Neural crest cell (in vitro differentiated cells): ENCODE data around the gene KRT33A. TPM values are rescaled to one million over a fixed set of nuclear protein-coding genes. Genes with fewer than 3 reads are reported as not detected.

ENCODE experiments used
- DNase-seq: peaks from one replicate; pipeline ENCODE4 v3.0.0; 2021; ENCODE audit warnings: low read depth, mixed read lengths, low spot score
- H3K27ac Mint-ChIP-seq: one replicate; pipeline ENCODE4 v1.8.0; 2021; ENCODE audit warnings: mild to moderate bottlenecking, mixed read lengths; ENCODE audit not compliant: unreplicated experiment
- H3K27me3 Mint-ChIP-seq: 2 replicates; pipeline ENCODE4 v1.8.0; 2021; ENCODE audit warnings: low read depth, mild to moderate bottlenecking, mixed read lengths
- H3K36me3 Mint-ChIP-seq: 2 replicates; pipeline ENCODE4 v1.8.0; 2021; ENCODE audit warnings: low read depth, mild to moderate bottlenecking, mixed read lengths
- H3K4me1 Mint-ChIP-seq: 2 replicates; pipeline ENCODE4 v1.8.0; 2021; ENCODE audit warnings: mixed read lengths
- H3K4me3 Mint-ChIP-seq: one replicate; pipeline ENCODE4 v1.8.0; 2021; ENCODE audit warnings: mild to moderate bottlenecking, mixed read lengths
- H3K9me3 Mint-ChIP-seq: 2 replicates; pipeline ENCODE4 v1.8.0; 2021; ENCODE audit warnings: mixed read lengths
- total RNA-seq: library from RNA; stranded (reverse); gene quantifications from 2 replicates; pipeline ENCODE4 v1.2.1, GENCODE V29; 2021
- TF ChIP-seq, protein P1 (sequence below): fragments of 200-600 bp; sonication (generic); conservative IDR thresholded peaks from 2 replicates; pipeline ENCODE4 v1.5.0; 2021; ENCODE audit warnings: antibody characterized with exemption, mild to moderate bottlenecking

The KRT33A gene
- total RNA-seq, 1 donor from 2014 or later = not detected

DNA sequence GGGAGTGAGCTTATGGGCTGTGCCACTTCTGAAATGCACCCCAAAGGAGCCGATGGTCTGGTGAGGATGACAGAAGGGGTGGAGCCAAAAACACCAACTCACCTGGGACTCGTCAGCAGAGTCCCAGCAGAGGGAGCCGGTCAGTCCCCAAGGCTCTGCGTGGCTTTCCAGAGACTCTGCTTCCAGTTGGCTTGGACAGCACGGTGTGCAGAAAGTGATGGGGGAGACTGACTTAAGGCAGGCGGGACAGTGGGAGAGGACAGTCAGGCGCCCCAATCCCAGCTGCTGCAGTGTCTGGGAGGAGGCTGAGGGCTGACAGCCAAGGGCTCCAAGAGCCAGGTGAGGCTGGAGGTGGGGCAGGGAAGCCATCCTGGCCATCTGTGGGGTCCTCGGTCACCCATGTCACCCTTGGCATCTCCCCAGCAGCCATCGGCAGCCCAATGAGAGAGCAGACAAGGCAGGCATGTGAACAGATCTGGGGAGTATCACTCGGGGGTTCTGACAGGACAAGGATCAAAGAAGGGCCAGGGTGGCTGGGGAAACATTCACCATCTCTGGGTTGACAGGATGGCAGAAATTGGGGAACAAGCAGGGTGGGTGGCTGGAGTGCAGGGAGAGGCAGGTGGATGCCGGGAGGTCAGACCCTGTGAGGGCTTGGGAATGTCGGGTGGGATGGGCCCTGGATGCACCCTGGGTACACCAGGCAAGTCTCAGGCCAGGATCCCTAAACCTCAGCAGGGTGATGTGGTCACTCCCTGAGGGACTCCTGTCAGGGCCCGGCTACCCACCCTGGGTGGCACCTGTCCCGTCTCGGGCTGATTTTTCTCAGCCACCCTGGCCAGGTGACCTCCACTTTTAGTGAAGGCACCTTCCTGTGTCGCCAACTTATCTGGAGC is 26.2 kb downstream of the KRT33A start:
- H3K4me3 Mint-ChIP-seq = no peak overlapping the region
- H3K9me3 Mint-ChIP-seq = peaks cover 6% of the 10 kb centered on the region
- no peaks in the 10 kb centered on the region for H3K27me3 Mint-ChIP-seq
- H3K36me3 Mint-ChIP-seq = no peaks in the 10 kb centered on the region
- TF ChIP-seq, protein P1, sequence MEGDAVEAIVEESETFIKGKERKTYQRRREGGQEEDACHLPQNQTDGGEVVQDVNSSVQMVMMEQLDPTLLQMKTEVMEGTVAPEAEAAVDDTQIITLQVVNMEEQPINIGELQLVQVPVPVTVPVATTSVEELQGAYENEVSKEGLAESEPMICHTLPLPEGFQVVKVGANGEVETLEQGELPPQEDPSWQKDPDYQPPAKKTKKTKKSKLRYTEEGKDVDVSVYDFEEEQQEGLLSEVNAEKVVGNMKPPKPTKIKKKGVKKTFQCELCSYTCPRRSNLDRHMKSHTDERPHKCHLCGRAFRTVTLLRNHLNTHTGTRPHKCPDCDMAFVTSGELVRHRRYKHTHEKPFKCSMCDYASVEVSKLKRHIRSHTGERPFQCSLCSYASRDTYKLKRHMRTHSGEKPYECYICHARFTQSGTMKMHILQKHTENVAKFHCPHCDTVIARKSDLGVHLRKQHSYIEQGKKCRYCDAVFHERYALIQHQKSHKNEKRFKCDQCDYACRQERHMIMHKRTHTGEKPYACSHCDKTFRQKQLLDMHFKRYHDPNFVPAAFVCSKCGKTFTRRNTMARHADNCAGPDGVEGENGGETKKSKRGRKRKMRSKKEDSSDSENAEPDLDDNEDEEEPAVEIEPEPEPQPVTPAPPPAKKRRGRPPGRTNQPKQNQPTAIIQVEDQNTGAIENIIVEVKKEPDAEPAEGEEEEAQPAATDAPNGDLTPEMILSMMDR = no peak
- no peak for DNase-seq
- H3K4me1 Mint-ChIP-seq = peaks cover 5% of the 10 kb centered on the region
- no peak overlapping the region for H3K27ac Mint-ChIP-seq

DNA sequence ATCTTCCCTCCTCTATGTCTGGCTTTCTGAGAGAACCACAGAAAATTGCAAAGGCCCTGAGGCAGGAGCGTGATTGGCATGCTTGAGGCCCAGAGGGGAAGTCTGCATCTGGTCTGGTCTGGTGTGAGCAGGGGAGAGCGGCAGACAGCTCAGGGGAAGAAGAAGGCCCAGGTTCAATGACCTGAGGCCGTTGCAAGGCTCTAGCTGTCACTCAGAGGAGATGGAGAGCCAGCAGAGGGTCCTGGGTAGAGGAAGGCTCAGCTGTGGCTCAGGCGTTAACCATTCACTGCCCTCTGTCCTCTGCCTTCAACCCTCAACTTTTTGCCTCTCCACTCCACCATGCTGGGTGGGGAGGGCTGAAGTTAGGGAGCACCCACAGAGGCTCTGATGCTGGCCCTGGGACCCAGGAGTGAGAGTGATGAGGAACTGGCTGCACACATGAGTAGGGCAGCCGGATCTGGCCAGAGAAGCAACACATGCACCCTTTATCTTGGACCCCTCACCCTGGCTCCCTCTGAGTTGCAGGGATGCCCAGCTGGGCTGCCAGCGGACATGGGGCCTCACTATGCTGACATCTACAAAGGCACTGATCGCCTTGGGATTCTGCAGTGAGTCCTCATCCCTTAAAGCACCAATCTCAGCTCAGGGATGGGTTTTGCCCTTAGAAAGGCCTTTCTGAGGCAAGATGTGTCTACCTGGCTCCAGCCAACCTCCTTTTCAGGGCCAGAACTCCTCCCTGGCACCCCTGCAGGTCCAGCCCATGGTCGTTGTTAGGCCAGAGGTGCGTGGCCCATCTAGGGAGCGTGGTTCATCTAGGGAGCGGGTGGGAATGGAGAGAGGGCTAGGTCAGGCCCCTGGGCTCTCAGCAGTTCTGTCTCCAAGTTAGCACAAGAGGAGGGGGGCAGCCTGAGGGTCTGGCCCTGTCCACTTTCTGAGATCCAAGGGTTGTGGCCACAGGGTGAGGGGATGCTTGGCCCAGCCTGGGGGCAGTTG is 27.4 kb downstream of the KRT33A start:
- H3K4me1 Mint-ChIP-seq = peaks cover 5% of the 10 kb centered on the region
- peaks cover 6% of the 10 kb centered on the region for H3K9me3 Mint-ChIP-seq
- DNase-seq = no peak
- TF ChIP-seq, protein P1 = no peak
- H3K4me3 Mint-ChIP-seq = no peak overlapping the region
- no peaks in the 10 kb centered on the region for H3K27me3 Mint-ChIP-seq
- peak overlapping the region; percentile 35 for H3K27ac Mint-ChIP-seq
- H3K36me3 Mint-ChIP-seq = no peaks in the 10 kb centered on the region

DNA sequence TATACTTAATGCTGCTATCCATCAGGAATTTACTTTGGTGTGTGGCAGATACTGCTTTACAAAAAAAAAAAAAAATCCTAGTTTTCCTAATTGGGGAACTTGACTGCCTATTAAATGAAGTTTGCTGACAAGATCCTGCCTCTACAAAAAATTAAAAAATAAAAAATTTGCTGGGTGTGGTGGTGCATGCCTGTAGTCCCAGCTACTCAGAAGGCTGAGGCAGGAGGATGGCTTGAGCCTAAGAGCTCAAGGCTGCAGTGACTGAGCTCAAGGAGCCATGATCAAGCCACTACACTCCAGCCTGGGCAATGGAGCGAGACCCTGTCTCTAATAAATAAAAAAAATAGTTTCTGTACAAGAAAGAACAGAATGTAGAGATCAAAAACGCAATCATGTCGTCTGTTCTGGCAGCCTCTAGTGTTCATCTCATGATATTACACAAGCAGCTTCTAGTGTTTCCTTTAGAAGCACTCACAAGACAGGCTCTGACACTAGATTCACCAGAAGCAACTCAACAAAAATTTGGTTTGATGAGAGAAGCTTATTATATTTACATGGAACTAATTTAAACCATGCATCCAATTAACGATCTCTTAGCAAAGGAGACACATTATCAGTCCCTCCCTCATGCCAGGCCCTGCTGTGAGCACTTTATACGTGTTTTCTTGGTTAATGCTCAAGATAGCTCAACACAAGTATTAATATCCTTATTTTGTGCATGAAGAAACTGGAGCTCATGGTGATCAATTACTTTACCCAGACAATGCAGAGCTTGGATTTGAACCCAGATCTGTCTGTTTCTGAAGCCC is 28.3 kb downstream of the KRT33A start:
- Mint-ChIP-seq H3K27ac (no peak overlapping the region), H3K27me3 (no peaks in the 10 kb centered on the region)
- DNase-seq = no peak

DNA sequence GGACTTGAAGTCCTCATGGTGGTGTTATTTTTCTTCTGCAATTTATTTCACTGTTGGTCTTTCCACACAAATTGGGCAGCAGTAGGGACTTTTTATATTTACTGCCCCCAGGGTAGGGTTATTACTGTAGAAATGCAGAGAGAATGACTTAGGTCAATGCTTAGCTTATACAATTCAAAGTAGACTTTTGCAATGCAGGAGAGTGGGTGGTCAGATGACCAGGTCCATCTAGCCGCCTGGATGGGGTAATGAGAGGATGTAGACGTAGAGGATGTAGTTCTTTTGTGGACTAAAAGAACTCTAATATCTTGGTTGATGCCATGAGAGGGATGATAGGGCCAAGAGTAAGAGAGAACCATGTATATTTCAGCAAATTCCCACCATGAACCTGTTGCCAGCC is 32.4 kb downstream of the KRT33A start:
- no peak for DNase-seq
- TF ChIP-seq, protein P1 = no peak

More for the DNA sequence above, 28.3 kb downstream of the KRT33A start:
- TF ChIP-seq, protein P1 = peak; percentile 80
- Mint-ChIP-seq H3K4me3 (no peak overlapping the region), H3K36me3 (no peaks in the 10 kb centered on the region), H3K4me1 (peaks cover 5% of the 10 kb centered on the region), H3K9me3 (peaks cover 6% of the 10 kb centered on the region)

More for the DNA sequence above, 32.4 kb downstream of the KRT33A start:
- peaks cover 6% of the 10 kb centered on the region for H3K9me3 Mint-ChIP-seq
- H3K36me3 Mint-ChIP-seq = no peaks in the 10 kb centered on the region
- peaks cover 5% of the 10 kb centered on the region for H3K4me1 Mint-ChIP-seq
- peaks cover 7% of the 10 kb centered on the region for H3K27me3 Mint-ChIP-seq
- H3K4me3 Mint-ChIP-seq = no peak overlapping the region
- no peak overlapping the region for H3K27ac Mint-ChIP-seq
